ENCODE measurements around the gene SLC25A26.

Gene SLC25A26

DNA sequence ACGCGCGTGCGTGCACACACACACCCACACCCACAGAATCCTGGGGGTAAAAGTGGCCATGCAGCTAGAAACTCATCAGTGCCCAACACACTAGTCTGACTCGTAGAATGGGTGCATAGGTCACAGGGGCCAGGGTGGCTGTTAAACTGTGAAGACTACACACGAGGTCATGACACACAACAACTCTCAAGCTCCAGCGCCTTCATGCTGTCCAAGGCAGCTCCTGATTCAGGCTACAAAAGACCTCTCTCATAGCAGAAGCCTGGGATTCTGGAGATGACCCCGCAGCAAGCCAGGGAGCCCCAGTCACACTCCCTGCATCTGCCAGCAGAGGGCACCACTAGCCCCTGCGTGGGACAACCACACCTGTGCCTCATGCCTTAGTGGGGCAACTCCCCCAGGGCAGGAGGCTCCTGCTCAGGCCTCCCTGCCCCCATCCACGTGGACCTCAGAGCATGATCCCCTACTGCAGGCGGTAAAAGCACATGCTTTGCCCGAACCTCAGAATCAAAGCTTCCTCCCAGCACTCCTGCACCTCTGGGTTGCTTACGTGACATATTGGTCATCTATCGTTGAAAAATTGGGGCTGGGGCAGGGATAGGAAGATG is 186.9 kb downstream of the SLC25A26 start:
- peak overlapping the region; percentile 45 for H3K27ac ChIP-seq
- TF ChIP-seq ZFX (IDR thresholded peaks at IDR 0.05), result no peak
- TF ChIP-seq, protein P1, sequence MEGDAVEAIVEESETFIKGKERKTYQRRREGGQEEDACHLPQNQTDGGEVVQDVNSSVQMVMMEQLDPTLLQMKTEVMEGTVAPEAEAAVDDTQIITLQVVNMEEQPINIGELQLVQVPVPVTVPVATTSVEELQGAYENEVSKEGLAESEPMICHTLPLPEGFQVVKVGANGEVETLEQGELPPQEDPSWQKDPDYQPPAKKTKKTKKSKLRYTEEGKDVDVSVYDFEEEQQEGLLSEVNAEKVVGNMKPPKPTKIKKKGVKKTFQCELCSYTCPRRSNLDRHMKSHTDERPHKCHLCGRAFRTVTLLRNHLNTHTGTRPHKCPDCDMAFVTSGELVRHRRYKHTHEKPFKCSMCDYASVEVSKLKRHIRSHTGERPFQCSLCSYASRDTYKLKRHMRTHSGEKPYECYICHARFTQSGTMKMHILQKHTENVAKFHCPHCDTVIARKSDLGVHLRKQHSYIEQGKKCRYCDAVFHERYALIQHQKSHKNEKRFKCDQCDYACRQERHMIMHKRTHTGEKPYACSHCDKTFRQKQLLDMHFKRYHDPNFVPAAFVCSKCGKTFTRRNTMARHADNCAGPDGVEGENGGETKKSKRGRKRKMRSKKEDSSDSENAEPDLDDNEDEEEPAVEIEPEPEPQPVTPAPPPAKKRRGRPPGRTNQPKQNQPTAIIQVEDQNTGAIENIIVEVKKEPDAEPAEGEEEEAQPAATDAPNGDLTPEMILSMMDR (conservative IDR thresholded peaks at IDR 0.05), result peak; percentile 89

DNA sequence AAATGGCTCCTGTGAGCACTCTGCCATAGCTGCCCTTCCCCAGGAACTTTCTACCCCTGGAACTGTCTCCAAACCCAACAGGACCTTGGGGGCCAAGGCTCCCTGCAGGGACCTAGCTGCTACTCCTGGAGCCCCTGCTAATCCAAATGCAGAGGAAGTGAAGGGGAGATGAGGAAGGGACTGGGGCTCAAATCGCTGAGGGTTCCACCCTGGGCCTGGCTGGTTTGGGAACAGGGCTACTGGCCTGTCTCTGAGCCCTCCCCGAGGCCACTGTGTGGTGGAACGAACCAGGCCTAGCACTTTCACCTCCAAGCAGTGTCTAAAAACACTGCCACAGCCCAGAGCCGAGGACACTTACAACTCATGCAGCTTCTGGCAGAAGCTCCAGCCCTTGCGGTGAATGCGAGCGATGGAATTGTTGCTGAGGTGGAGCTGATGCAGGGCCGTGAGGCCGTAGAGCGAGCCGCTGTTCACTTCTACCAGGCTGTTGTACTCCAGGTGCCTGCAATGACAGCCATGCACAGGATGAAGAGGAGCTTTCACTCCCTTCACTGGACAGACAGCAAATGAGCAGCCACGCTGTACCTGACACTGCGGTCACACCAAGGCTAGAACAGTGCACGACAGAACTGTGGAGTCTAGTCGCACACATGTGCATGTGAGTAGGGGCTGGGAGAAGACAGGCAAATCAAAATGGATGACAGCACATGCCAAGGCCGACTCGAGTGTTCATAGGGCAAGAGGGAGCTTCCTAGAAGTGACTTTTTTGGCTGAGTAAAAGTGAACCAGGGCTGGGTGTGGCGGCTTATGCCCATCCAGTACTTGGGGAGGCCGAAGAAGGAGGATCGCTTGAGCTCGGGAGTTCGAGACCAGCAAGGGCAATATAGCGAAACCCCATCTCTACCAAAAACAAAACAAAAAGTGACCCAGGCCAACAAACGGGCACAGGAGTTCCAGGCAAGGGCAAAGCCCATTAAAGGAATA is 189.3 kb downstream of the SLC25A26 start:
- no peak overlapping the region for H3K27ac ChIP-seq
- TF ChIP-seq, protein P1 (conservative IDR thresholded peaks at IDR 0.05), result no peak
- TF ChIP-seq ZFX (IDR thresholded peaks at IDR 0.05), result no peak

DNA sequence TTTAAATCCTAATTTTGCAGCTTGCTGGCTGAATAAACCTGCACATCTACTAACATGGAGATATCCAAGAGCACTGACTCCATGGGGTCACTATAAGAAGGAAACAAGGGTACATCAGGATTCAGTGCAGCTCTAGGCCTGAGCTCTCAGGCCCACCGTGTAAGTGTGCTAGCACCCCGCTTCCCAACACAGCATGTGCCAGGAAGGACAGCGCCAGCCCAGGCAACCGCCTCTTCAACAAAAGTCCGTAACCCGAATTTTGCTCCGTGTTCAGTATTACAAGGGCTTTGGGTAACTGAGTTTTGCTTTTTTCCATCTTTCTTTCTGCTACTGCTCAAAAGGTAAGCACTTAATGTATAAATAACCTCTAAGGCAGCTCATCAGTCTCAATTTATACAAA is 190.2 kb downstream of the SLC25A26 start:
- H3K27ac ChIP-seq, result no peak overlapping the region
- no peak for TF ChIP-seq ZFX (IDR thresholded peaks at IDR 0.05)
- TF ChIP-seq, protein P1 (conservative IDR thresholded peaks at IDR 0.05), result no peak

DNA sequence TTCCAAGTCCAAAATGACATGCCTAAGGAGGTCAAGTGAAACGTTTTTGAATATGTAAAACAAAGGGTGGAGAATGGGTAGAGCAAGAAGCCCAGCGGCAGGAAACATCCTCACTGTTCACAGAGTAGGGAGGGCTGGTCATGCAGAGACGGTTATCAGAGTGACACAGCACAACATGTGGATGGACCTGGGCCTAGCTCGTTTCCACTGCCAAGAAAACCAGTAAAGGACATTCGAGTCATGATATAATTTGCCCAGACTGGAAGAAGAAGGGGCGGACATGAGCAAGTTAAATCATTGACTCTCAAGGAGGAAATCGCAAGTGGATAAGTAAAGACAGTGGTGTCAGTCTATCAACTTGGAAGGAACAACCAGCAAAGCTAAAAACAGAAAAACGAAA is 190.7 kb downstream of the SLC25A26 start:
- no peak for TF ChIP-seq ZFX (IDR thresholded peaks at IDR 0.05)
- TF ChIP-seq, protein P1 (conservative IDR thresholded peaks at IDR 0.05), result no peak
- H3K27ac ChIP-seq, result no peak overlapping the region

DNA sequence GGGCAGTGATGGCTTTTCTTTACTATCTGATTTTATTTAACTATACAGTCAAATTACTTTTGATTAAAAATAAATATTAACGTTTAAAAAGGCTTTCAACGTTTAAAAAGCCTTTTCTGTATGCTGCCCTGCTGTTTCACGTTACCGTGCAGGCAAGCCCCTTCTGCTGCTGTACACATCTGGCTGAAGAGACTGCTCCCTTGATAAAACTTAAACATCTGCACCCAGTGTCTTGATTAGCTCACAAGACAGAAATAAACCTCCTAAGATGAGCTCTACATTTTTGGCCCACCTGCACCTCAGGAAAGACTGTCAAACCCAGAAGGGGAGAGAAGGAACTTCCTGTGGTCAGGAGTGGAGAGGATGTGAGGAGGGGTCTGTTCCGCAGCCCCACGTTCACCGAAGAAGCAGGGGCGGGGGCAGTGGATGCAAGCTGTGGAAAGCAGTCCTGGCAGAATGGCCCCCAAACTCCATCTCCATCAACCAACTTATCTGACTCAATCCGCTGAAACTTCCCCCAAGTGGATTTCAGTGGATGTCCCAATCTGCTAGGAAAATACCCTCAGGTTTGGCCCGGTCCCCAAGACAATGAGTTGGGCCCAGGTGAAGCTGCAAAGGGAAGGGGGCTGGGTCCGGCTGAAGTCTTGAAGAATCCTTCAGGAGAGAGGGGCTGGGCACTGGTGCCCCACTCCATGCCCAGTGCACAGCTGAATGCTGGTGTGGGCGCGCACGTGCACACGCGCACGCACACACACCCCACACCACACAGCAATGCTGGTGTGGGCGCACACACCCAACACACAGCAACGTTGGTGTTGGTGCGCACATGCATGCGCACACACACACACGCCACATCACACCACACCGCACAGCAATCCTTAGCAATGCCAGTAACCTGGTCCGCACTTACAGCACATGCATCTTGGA is 191.4 kb downstream of the SLC25A26 start:
- TF ChIP-seq, protein P1 (conservative IDR thresholded peaks at IDR 0.05), result no peak
- no peak for TF ChIP-seq ZFX (IDR thresholded peaks at IDR 0.05)
- H3K27ac ChIP-seq, result no peak overlapping the region

DNA sequence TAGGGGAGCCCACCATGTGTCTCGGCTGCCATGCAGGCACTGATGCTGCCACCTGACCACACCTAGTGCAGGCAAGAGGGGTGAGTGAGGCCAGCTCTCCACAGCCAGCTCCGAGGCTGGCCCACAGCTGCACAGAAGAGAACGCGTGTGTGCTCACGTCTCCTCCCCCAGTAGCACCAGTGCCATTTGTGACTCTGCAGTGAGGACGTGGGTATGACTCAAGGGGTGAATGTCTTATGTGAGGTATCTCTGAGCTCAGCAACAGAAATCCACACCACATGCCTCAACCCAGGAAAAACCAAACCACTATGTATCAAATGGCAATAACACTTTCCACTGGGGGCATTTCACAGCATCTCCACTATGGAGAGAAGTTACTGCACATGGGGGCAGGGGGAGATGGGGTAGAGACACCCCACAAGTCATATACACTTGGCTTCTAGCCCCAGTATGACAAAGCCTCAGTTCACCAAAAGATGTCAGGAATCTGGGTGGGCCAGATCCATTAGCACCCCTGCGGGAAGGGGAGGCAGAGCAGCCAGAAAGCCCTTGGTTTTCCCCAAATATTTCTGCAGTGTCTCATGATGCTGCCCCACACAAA is 192.4 kb downstream of the SLC25A26 start:
- TF ChIP-seq, protein P1 (conservative IDR thresholded peaks at IDR 0.05), result no peak
- no peak for TF ChIP-seq ZFX (IDR thresholded peaks at IDR 0.05)
- H3K27ac ChIP-seq, result no peak overlapping the region

All from C4-2B (cell line).